Measurements from ENCODE around the gene BTBD19.
"Not testable (repeated sequence)": the region's sequence is repeated elsewhere in the genome, so short reads cannot be mapped to it uniquely, and the experiment has no call there.

The BTBD19 gene

DNA sequence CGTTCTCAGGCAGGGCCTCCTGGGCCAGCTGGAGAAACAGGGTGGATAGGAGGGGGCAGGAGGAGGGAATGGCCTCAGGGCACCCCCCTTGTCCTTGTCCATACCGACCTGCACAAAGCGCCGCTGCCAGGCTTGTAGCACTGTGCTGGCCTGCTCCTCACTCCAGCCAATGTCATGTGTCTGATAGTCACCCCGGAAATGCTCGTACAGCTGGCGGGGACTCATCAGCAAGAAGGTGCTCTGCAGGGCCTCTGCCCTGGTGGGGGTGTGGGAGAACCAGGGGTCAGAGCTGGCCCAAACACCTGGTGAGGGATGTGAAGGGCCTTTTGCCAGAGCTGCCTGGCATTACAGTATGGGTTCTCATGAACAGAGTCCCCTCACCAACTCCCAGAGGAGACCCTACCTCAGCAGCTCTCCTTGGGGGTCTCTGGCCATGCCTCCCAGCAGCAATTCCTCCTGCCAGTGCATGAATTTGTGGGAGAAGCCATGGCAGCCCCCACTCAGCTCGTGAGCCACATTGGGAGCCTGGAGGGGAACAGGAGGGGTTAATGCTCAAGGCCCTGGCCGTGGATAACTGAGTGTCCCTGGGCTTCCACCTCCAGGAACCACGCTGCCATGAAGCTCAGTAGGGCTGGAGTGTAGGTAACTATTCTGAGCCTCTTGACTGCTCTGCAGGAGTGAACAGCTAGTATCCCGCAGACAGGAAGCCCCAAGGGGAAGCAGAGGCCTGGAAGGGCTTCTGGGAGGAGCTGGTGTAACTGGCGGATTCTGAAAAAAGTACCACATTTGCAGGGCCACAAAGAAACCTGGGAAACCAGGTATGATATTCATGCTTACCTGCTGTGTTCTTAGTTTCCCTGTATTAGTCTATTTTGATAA is 21.4 kb downstream of the BTBD19 start:
- no peak for DNase-seq

DNA sequence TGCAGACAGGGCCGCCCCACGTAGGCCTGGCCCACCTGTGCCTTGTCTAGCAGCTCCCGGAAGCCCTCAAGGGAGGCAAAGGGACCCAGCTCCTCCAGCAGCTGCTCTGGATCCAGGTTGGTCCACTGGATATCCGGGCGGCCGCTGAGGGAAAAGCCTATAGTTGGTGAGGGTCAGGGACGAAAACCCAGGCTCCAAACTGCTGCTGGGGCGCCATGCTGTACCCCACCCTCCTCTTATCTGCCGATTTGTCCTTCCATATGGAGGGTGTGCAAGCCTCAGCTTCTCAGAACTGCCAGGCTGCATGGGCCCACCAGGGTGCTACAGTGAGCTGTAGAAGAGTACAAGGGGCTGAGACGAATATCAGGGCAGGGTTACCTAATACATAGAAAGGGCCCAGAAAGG is 22.6 kb downstream of the BTBD19 start:
- DNase-seq: no peak

DNA sequence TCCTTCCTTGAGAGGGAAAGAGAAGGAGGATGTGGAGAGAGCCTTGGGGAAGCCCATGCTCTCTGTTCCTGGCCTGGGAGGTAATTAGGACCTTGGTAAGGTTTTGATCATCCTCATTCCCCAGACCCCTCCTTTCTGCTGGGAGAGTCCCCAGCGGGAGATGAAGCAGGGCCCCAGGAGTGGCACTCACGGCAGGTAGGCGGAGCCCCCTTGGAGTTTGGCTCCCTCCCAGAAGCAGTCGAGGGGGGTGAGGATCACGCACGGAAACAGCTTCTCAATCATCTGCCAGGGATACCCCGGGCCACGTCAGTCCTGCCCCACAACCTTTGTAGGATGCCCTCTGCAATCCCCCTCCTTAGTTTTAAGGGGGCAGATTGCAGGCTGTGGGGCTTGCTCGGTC is 23.2 kb downstream of the BTBD19 start:
- DNase-seq: no peak

DNA sequence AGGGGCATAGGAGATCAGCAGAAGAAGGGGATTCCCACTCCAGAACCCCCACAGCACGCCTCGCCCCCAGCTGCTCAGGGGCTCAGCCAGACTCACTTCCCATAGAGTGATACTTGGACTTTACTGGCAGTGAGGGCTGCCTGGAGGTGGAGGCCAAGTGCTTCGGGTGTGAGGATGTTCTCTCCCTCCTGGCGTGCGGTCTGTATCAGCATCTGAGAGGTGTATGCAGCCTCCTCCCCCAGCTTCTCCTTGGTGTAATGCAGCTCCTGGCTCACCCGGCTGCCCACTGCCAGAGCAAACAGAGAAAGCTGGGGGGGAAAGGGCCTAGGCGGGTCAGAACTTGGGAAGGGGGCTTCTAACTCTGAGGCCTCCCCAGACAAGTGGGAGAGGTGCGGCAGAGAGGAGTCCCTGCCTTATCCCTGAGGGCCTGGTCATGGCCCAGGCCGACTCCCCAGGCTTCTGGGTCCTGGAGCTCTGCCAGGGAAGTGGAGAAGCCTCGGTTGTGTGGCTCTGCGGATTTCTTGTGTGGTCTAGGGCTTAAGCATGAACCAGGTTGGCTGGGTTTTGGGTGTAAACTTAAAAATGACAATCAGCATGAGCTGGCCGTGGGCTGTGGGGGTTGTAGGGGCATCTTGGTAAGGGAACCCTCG is 23.9 kb downstream of the BTBD19 start:
- no peak for DNase-seq

DNA sequence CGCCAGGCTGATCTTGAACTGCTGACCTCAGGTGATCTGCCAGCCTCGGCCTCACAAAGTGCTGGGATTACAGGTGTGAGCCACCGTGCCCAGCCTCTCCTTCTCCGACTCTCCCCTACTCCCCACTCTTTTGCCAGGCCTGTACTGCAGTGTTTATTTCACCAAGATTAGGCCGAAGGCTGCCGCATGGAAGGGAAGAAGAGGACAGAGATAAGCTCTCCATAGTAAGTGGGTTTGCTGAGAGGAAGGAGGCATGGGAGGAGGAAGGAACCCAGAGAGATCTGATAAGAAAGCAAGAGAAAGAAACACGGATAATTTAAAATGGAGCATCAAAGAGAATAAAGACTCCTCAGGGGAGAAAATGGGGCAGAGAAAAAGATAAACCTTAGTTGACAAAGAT is 26.0 kb downstream of the BTBD19 start:
- DNase-seq: no peak

DNA sequence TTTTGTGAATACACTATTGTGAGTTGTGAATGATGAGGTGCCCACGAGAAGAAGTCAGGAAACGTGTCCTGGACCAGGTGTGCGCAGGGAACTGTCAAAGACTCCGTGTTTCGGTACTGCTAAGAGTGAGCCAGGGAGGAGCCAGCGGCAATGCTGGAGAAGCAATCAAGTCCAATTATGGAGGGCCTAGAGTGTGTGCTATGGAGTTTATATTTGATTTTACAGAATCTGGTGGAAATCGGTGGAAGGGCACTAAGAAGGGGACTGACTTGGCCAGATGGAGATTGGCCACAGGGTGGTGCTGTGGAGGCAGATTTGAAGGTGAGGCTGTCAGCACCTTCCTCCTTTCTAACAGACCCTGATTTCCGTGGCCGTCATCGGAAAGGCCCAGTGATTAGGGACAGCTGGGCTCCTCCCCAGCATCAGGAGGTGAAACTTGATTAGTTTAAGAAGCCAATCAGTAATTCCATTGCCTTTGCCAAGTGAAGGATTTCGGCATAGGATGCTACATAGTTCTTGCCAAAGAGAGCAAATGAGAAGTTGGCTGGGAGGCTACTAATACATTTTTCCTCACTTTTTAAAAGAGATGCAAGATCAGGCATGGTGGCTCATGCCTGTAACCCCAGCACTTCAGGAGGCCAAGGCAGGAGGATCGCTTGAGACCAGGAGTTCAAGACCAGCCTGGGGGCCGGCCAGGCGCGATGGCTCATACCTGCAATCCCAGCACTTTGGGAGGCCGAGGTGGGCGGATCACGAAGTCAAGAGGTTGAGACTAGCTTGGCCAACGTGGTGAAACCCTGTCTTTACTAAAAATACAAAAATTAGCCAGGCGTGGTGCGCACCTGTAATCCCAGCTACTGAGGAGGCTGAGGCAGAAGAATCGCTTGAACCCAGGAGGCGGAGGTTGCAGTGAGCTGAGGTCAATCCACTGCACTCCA is 27.7 kb downstream of the BTBD19 start:
- DNase-seq: peak; percentile 85

DNA sequence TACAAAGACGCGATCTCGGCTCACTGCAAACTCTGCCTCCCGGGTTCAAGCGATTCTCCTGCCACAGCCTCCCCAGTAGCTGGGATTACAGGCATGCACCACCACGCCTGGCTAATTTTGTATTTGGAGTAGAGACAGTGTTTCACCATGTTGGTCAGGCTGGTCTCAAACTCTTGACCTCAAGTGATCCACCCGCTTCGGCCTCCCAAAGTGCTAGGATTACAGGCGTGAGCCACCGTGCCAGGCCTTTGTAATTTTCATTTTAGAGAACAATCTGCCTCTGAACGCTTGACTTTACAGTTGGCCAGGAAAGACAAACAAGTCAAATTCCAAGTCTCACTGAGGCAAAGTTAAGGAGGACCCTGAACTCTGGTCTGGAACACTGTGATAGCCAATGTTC is 30.0 kb downstream of the BTBD19 start:
- DNase-seq: not testable (repeated sequence)

DNA sequence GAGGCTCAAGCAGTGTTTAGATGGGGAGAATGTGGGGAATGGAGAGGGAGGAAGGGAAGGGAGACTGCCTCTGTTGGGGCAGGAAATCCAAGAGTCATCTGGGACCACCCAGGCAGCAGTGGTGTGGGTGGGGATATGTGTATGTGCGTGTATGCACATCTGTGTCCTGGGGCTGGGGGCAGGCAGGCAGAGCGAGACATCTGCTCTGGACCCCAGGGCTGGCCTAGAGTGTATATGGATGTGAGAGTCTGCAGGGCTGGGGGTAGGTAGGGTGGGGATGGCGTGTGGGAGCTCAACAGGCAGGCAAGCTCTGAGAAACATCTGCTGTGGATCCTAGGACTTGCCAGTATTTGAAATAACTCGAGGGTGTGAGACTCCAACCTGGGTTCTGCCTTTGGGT is 31.3 kb downstream of the BTBD19 start:
- DNase-seq: no peak

DNA sequence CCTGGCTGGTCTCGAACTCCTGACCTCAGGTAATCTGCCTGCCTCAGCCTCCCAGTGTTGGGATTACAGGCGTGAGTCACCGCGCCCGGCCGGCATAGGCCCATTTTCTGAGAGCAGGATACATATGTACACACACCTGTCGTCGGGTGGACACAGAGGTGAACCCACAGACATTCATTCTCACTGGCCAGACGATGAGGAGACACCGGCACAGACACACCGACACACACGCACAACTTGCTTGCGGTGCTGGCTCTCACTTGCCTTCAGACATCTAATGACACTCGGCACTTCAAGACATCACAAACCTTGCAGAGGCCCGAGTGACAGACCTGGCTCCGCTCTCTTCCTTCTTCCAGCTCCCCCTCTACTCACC is 34.2 kb downstream of the BTBD19 start:
- DNase-seq: no peak

DNA sequence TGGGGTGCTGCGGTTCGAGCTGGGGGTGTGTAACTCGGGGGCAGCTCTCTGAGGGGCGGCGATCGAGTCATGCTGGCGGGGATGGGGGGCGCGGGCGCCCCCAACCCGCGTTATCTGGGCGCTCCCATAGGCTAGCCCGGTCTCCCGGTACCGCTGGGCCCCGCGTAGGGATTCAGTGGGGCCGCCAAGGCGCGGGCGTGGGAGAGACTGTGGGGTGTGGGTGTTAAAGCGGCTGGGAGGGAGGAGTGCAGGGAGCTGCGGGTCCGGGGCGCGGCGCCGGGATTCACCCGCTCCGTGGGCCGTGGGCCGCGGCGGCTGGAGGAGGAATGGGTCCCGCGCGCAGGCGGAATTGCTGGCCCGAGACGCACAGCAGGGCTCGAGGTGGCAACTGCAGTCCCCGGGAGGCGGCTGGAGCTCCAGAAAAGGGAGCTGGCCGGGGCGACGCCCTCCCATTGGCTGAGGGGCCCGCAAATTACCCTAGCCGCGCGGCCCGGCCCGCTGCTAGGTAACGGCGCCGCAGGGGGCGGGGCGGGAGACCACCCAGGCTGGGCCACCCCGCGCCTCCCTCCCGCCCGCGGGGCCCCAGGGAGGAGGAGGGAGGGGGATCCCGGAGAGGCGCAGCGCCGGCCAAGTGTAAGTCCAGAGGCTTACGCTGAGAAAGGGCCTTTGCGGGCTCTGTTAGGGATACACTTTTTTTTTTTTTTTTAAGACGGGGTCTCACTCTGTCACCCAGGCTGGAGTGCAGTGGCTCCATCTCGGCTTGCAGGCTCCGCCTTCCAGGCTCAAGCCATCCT is 34.7 kb downstream of the BTBD19 start, which contains the start of gene PTCH2:
PTCH2 (minus strand) TSS at position 392 of the 794 bp plus-strand sequence; CDS start at position 71, 321 bp downstream.
- peak; percentile 21 for DNase-seq

DNA sequence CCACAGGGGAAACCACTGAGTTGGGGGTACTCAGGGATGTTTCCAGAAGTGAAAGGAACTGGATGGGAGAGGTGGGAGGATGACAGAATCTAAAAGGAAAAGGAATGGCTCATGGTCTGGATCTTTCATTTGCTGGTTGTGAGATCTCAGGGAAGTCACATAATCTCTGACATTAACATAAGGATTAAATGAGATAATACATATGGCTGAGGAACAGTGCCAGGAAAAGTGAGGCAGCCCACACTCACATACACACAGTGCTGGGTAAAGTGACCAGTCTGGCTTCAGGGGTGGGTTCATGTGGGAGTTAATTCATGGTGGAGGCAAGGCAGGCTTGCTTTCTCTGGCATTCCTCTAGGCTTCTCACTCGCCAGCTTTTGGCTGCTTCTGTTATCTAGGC is 38.7 kb downstream of the BTBD19 start:
- no peak for DNase-seq

DNA sequence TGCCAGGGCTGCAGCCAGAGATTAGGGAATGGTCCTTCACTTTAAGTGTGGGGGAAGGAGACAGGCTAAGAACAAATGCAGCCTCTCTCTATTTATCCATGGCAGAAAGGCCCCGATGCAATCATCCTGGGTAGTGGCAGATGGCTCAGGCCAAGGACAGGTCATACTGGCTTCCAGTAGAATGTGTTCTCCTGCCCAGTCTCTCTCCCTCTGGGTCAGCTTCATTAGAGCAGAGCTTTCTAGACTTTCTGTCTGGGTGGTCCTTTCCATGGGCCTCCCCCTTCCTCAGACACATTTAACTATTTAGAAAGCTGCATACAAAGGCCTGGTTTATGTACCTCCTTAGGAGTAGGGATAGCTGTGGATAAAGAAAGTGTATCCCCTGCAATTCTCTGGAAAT is 39.5 kb downstream of the BTBD19 start:
- DNase-seq: no peak

DNA sequence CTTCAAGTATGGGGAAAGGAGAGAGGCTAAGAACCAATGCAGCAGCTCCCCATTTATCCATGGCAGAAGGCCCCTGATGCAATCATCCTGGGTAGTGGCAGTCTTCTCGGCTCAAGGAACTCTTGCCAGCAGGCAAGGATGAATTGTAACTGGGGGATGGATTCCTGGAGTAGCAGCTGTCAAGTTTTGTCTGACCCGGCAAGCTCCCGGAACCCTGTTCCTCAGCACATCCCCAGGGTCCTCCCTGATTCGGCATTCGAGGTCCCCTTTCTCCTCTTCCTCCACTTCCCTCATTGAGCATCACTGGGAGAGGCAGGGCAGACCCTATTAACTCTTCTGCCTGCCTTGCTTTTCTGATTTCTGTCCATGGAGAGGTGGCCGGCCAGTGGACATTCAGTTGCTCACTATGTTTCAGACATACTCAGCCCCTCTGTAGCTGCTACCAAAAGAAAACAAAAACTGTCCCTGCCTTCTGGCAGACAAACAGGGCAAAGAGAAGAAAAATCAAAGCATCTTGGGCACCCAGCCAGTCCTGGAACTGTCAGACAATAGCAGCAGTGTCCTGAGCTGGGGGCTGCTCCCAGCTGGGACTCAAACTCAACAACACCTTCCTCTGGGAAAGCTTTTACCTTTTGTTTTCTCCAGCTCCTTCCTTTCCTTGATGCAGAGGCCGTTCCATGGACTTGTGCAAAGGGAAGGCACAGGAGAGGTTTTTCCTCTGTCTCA is 40.3 kb downstream of the BTBD19 start:
- no peak for DNase-seq

DNA sequence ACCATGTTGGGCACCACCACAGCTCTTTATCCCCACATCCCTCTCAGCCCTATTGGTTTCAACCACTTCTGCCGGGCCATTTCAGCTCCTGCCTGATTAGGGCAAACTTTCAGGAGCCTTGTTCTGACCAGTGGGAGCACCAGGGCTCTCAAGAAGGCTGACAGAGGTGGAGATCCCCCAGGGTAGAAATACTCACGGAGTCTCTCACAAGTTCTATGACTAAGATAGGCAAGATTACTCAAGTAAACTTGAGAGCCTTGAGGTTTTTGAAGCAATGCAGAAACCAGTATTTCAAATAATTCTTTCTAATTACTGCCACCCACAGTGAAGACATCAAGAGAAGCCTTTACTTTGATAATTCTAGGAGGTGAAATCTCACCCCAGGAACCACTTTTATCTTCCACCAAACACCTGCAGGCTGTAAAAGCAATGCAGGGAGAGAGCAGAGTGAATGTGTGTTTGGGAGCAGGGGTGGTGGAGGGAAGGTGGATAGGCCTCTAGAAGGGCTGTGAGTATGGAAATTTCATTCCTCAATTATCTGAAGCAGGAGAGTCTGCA is 41.3 kb downstream of the BTBD19 start:
- DNase-seq: no peak

DNA sequence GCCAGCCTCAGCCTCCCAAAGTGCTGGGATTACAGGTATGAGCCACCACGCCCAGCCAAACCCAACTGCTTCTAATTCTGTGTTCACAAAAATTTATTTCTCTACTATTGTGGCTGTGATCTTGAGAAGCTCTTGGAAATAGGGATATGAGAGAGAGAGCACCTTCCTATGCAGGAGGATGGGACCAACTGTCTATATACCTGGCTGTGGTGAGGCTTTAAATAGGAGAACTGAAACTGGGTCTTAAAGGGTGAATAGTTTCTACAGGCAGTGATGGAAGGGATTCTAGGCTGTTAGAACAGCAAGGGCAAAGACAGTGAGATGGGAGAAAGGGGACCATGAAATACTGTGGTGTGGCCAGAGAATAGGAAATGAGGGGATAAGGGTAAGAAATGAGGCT is 43.0 kb downstream of the BTBD19 start:
- no peak for DNase-seq

DNA sequence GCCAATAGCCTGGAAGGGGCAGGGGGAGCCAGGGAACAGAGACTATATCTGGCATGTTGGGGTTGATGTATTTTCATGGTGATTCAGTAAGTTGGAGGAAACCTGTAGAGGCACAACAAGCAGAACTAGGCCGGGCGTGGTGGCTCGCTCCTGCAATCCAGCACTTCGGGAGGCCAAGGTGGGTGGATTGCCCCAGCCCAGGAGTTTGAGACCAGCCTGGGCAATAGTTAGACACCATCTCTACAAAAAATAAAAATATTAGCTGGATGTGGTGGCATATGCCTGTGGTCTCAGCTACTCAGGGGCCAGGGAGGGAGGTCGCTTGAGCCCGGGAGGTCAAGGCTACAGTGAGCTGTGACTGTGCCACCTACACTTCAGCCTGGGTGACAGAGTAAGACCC is 44.9 kb downstream of the BTBD19 start:
- no peak for DNase-seq

DNA sequence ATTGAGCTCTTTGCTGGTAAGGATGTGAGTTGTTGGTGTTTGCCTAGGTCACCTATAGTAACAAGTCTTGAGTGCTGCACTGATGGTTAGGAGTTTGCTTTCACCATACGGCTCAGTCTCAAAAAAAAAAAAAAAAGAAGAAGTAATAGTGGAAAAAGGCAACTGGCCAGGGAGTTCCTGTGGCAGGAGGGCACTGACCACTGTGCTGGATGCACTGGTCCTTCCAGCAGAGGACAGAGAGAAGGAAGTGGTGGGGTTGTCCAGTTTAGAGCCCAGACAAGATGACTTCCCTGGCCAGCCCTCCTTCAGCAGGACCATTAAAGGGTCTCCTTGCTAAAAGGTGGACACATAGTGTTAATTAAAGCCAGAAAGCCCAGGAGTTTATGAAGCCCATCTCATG is 46.6 kb downstream of the BTBD19 start:
- peak; percentile 18 for DNase-seq

DNA sequence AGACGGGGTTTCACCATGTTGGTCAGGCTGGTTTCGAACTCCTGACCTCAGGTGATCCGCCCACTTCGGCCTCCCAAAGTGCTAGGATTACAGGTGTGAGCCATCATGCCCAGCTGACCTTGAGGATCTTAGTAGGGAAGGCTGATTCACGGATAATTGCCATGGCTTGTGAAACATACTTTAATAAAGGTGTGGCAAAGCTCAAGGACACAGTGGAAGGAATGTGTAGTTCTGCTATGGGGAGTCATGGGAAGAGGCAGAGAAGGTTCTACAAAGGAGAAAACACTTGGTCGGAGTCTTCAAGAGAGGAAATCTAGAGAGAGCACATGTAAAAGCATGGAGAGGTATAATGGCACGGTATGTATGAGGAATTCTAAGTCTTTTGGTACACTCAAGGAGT is 47.4 kb downstream of the BTBD19 start:
- no peak for DNase-seq

DNA sequence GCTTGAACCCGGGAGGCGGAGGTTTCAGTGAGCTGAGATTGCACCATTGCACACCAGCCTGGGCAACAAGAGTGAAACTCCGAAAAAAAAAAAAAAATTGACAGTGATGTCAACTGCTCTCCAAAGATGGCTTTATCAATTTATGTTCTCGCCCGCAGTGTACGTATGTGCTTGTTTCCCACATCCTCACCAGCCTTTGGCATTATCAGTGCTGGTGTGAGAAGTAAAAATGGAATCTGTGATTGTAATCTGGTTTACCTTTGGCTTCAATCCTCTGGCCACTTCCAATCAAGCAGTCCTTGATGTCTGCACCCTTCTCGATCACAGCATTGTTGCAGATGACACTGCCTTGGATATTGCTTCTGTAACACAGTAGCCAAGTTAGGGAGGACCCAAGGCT is 49.1 kb downstream of the BTBD19 start:
- no peak for DNase-seq

DNA sequence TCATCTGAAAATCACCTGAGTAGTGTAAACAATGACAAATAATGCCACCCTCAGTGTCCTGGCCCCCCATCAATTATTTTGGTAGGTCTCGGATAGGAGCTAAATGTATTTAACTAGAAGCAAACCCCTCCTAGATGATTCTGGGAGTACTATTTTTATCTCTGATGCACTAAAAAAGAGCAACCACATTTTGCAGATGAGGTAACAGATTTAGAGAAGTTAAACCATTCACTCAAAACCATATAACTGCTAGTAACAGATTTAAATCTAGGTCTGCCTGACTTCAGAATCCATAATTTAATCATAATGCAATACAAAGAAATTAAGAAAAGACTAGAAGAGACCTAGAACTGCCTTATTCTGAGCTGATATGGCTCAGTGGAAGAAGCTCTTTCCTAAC is 52.0 kb downstream of the BTBD19 start:
- peak; percentile 35 for DNase-seq

DNA sequence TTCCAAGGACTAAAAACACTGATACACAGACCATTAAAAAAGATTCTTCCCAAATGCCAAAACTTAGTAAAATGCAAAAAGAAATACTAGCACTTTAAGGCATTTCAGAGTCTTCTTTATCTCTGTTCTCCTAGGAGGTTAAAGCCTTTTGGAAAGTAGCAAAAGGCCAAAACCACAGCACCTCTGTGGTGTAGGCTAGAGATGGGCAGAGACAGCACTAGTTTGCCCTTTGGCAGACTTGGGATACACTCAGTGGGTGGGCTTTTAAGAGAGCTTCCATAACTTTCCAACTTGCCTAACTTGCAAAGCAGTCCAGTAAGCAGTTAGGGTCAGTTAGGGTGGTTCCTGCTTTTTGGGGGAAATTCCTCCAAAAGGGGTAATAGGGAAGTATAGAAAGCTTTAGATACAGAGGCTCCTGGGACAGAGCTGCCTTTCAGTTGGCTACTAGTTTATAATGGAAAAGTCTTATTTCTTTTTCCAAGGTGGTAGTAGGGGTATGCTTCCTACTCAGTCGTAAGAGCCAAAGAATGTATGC is 52.6 kb downstream of the BTBD19 start:
- DNase-seq: peak; percentile 41
